ENCODE measurements around the gene ZNF804A. TPM values are rescaled to one million over a fixed set of nuclear protein-coding genes. Genes with fewer than 3 reads are reported as not detected.

ZNF804A gene
- total RNA-seq, 4 donors from 2014 or later: 0.27 to 7.9 (median 1.4) TPM; not detected in 1

DNA sequence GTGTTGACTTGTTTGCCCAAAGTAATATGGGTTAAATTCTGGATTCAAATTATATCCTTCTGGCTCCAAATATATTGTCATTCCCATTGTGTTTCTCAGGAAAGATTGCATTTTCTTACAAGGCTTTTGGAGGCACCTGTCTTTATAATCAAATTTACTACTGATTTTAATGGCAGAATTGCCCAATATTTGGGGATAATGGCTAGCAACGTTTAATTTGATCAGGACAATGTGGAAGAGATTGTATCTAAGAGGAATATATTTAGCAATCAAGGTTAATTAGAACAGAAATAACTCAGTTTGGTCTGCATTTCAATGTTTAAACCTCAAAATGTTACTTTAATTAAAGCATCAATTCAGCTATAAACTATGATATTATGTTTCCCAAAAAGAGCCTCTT lies 41.7 kb upstream of the ZNF804A start:
- Histone ChIP-seq H3K4me3 (no peak overlapping the region), H3K27me3 (no peaks in the 10 kb centered on the region), H3K9me3 (no peaks in the 10 kb centered on the region), H3K36me3 (no peaks in the 10 kb centered on the region), H3K27ac (no peak overlapping the region), H3K4me1 (no peaks in the 10 kb centered on the region)
- no peak for TF ChIP-seq POLR2A (IDR thresholded peaks at IDR 0.05)
- TF ChIP-seq, protein P1, sequence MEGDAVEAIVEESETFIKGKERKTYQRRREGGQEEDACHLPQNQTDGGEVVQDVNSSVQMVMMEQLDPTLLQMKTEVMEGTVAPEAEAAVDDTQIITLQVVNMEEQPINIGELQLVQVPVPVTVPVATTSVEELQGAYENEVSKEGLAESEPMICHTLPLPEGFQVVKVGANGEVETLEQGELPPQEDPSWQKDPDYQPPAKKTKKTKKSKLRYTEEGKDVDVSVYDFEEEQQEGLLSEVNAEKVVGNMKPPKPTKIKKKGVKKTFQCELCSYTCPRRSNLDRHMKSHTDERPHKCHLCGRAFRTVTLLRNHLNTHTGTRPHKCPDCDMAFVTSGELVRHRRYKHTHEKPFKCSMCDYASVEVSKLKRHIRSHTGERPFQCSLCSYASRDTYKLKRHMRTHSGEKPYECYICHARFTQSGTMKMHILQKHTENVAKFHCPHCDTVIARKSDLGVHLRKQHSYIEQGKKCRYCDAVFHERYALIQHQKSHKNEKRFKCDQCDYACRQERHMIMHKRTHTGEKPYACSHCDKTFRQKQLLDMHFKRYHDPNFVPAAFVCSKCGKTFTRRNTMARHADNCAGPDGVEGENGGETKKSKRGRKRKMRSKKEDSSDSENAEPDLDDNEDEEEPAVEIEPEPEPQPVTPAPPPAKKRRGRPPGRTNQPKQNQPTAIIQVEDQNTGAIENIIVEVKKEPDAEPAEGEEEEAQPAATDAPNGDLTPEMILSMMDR (IDR thresholded peaks at IDR 0.05): no peak
- DNase-seq: no peak
- intact Hi-C loops (cut with DNase I; ENCODE audit: low total_unique reads): no loop called here

DNA sequence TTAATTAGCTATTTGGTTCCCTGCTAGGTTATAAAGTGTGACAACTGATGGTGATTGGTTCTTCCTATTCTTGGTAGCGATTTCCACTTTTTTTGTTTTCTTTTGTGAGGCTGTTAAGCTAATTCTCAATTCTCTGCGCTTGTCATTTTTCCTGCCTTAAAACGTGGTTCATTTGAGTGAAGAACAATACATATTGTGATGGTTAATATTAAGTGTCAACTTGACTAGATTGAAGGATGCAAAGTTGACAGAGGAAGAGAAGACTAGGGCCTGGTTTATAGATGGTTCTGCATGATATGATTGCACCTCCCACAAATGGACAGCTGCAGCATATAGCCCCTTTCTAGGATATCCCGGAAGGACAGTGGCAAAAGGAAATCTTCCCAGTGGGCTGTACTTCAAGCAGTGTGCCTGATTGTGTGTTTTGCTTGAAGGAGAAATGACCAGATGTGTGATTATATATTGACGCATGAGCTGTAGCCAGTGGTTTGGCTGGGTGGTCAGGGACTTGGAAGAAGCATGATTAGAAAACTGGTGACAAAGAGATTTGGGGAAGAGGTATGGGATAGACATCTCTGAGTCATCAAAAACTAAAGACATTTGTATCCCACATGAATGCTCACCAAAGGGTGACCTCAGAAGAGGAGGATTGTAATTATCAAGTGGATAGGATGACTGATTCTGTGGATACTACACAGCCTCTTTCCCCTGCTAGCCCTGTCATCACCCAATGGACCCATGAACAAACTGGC lies 39.4 kb upstream of the ZNF804A start:
- intact Hi-C loops (cut with DNase I; ENCODE audit: low total_unique reads): no loop called here
- H3K27me3 ChIP-seq: no peaks in the 10 kb centered on the region
- TF ChIP-seq, protein P1 (IDR thresholded peaks at IDR 0.05): no peak
- no peak for TF ChIP-seq POLR2A (IDR thresholded peaks at IDR 0.05)
- H3K4me3 ChIP-seq: no peak overlapping the region
- DNase-seq: no peak
- no peaks in the 10 kb centered on the region for H3K36me3 ChIP-seq
- H3K27ac ChIP-seq: no peak overlapping the region
- no peaks in the 10 kb centered on the region for H3K4me1 ChIP-seq
- no peaks in the 10 kb centered on the region for H3K9me3 ChIP-seq

DNA sequence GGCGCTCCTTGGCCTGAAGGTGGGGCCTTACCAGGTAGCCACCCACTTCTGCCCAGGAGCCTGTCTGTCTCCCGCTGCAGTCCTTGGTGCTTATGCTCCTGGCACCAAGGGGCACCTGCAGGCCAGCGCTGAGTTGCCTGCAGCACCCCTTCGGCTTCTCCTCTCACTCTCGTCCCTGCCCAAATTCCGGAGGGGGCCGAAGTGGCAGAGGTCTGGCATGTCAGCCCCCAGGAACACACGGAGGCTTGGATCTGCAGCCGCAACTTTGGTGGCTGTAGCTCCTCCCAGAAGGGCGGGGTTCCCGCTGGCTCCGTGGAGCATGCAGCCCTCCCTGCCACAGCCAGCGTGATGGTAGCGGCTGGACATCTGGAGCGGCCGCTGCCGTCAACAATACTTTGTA lies 37.7 kb upstream of the ZNF804A start:
- H3K9me3 ChIP-seq: no peaks in the 10 kb centered on the region
- no peaks in the 10 kb centered on the region for H3K27me3 ChIP-seq
- H3K36me3 ChIP-seq: no peaks in the 10 kb centered on the region
- DNase-seq: no peak
- TF ChIP-seq, protein P1 (IDR thresholded peaks at IDR 0.05): no peak
- TF ChIP-seq POLR2A (IDR thresholded peaks at IDR 0.05): no peak
- no peaks in the 10 kb centered on the region for H3K4me1 ChIP-seq
- intact Hi-C loops (cut with DNase I; ENCODE audit: low total_unique reads): no loop called here
- H3K27ac ChIP-seq: no peak overlapping the region
- H3K4me3 ChIP-seq: no peak overlapping the region

DNA sequence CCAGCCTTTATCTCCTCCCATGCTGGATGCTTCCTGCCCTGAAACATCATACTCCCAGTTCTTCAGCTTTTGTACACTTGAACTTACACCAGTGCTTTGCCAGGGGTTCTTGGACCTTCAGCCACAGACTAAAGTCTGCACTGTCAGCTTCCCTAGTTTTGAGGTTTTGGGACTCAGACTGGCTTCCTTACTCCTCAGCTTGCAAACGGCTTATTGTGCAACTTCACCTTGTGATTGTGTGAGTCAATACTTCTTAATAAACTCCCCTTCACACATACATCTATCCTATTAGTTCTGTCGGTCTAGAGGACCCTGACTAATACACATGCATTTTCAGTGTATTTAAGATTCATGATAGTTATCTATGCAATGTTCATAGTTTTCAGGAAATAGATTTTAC lies 35.8 kb upstream of the ZNF804A start:
- Histone ChIP-seq H3K27me3 (no peaks in the 10 kb centered on the region), H3K36me3 (no peaks in the 10 kb centered on the region), H3K9me3 (no peaks in the 10 kb centered on the region), H3K4me3 (no peak overlapping the region), H3K4me1 (no peaks in the 10 kb centered on the region), H3K27ac (no peak overlapping the region)
- no peak for TF ChIP-seq POLR2A (IDR thresholded peaks at IDR 0.05)
- DNase-seq: no peak
- intact Hi-C loops (cut with DNase I; ENCODE audit: low total_unique reads): no loop called here

DNA sequence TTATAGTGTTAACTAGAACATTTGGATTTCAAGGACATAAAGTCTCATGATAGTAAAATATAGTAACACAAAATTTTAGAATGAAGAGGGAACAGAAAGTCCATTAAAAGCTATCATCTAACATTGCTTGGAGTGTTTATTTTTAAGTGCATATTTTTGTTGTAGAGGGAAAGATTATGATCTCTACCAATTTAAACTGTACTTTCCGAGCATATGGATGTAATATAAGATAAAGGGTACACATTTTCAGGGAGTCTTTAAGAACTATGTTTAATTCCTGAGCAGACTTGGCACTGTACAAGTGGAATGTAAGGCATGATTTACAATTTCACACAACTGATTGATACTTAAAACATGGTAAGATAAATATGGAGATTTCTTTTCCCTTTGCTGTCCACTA lies 34.2 kb upstream of the ZNF804A start:
- Histone ChIP-seq H3K36me3 (no peaks in the 10 kb centered on the region), H3K27me3 (no peaks in the 10 kb centered on the region), H3K4me1 (no peaks in the 10 kb centered on the region), H3K9me3 (no peaks in the 10 kb centered on the region), H3K4me3 (no peak overlapping the region), H3K27ac (no peak overlapping the region)
- TF ChIP-seq POLR2A (IDR thresholded peaks at IDR 0.05): no peak
- TF ChIP-seq, protein P1 (IDR thresholded peaks at IDR 0.05): no peak
- intact Hi-C loops (cut with DNase I; ENCODE audit: low total_unique reads): no loop called here
- DNase-seq: no peak

Measured in uterus (tissue), 4 donors.